Parathyroid adenoma (tissue), 2 donors: ENCODE measurements around the gene ADGRD1.

Source experiments
- H2AFZ ChIP-seq: fragments of 300-600 bp; sonication (generic); one replicate; pipeline ENCODE4 v1.7.0; 2017; ENCODE audit warnings: antibody characterized with exemption, mild to moderate bottlenecking
- H3K27ac ChIP-seq: fragments of 300-600 bp; sonication (generic); one replicate; pipeline ENCODE4 v1.7.0; 2017
- H3K27me3 ChIP-seq: fragments of 300-600 bp; sonication (generic); one replicate; pipeline ENCODE4 v1.7.0; 2017; ENCODE audit warnings: low read length; ENCODE audit not compliant: control insufficient read depth, insufficient read depth
- H3K36me3 ChIP-seq: fragments of 300-600 bp; sonication (generic); one replicate; pipeline ENCODE4 v1.7.0; 2017; ENCODE audit warnings: low read length; ENCODE audit not compliant: control insufficient read depth, insufficient read depth
- H3K4me1 ChIP-seq: fragments of 300-600 bp; sonication (generic); one replicate; pipeline ENCODE4 v1.7.0; 2017; ENCODE audit warnings: control low read depth
- H3K4me2 ChIP-seq: fragments of 300-600 bp; sonication (generic); one replicate; pipeline ENCODE4 v1.7.0; 2017; ENCODE audit warnings: low read length
- H3K4me3 ChIP-seq: fragments of 300-600 bp; sonication (generic); one replicate; pipeline ENCODE4 v1.7.0; 2017; ENCODE audit warnings: low read depth, low read length
- H3K79me2 ChIP-seq: fragments of 300-600 bp; sonication (generic); one replicate; pipeline ENCODE4 v1.7.0; 2017; ENCODE audit warnings: control low read depth
- H3K9ac ChIP-seq: fragments of 300-600 bp; sonication (generic); one replicate; pipeline ENCODE4 v1.7.0; 2017; ENCODE audit warnings: mild to moderate bottlenecking
- H3K9me3 ChIP-seq: fragments of 300-600 bp; sonication (generic); one replicate; pipeline ENCODE4 v1.7.0; 2017; ENCODE audit warnings: low read length; ENCODE audit not compliant: control insufficient read depth
- CTCF ChIP-seq: fragments of 300-600 bp; sonication (generic); IDR thresholded peaks from one replicate; pipeline ENCODE4 v1.7.0; 2017; ENCODE audit warnings: antibody characterized with exemption, mild to moderate bottlenecking
- donor health status: primary hyperparathyroidism.

ADGRD1 gene

GRCh38 chr12:131135786-131136538 is 182.3 kb downstream of the ADGRD1 start:
- H3K27ac ChIP-seq: no peak overlapping the region
- H3K4me3 ChIP-seq: no peak overlapping the region
- H3K36me3 ChIP-seq: no peaks in the 10 kb centered on the region
- H3K9ac ChIP-seq: no peak overlapping the region
- no peak for TF ChIP-seq CTCF
- H3K4me1 ChIP-seq: peaks cover 4% of the 10 kb centered on the region
- H3K9me3 ChIP-seq: no peaks in the 10 kb centered on the region
- H3K79me2 ChIP-seq: no peaks in the 10 kb centered on the region
- no peak overlapping the region for H2AFZ ChIP-seq
- H3K4me2 ChIP-seq: no peak overlapping the region
- H3K27me3 ChIP-seq: no peaks in the 10 kb centered on the region

GRCh38 chr12:131136539-131136872 is 182.8 kb downstream of the ADGRD1 start:
- Histone ChIP-seq H3K4me2 (no peak overlapping the region), H3K4me3 (no peak overlapping the region), H3K27me3 (no peaks in the 10 kb centered on the region), H3K36me3 (no peaks in the 10 kb centered on the region), H2AFZ (no peak overlapping the region), H3K27ac (no peak overlapping the region), H3K9me3 (no peaks in the 10 kb centered on the region), H3K9ac (no peak overlapping the region), H3K4me1 (peaks cover 4% of the 10 kb centered on the region), H3K79me2 (no peaks in the 10 kb centered on the region)
- TF ChIP-seq CTCF: no peak

GRCh38 chr12:131137009-131137835 is 183.5 kb downstream of the ADGRD1 start:
- no peaks in the 10 kb centered on the region for H3K9me3 ChIP-seq
- no peak overlapping the region for H3K27ac ChIP-seq

GRCh38 chr12:131137836-131138637 is 184.3 kb downstream of the ADGRD1 start:
- no peak for TF ChIP-seq CTCF
- Histone ChIP-seq H3K27ac (no peak overlapping the region), H3K9me3 (no peaks in the 10 kb centered on the region), H3K4me2 (no peak overlapping the region), H3K36me3 (no peaks in the 10 kb centered on the region), H2AFZ (peak overlapping the region; percentile 50), H3K4me3 (no peak overlapping the region), H3K79me2 (no peaks in the 10 kb centered on the region), H3K27me3 (no peaks in the 10 kb centered on the region), H3K9ac (no peak overlapping the region), H3K4me1 (no peaks in the 10 kb centered on the region)

More at GRCh38 chr12:131137009-131137835, 183.5 kb downstream of the ADGRD1 start:
- no peak for TF ChIP-seq CTCF
- Histone ChIP-seq H3K4me2 (no peak overlapping the region), H3K79me2 (no peaks in the 10 kb centered on the region), H3K4me3 (no peak overlapping the region), H3K36me3 (no peaks in the 10 kb centered on the region), H3K9ac (no peak overlapping the region), H3K27me3 (no peaks in the 10 kb centered on the region), H2AFZ (no peak overlapping the region), H3K4me1 (no peaks in the 10 kb centered on the region)
